Measurements from ENCODE around the gene VAT1L.

Gene VAT1L

GRCh38 chr16:77823067-77823466 is 34.7 kb downstream of the VAT1L start:
- no peak for DNase-seq

GRCh38 chr16:77825196-77825595 is 36.8 kb downstream of the VAT1L start:
- no peak for DNase-seq
- in situ Hi-C loops (cut with MboI; ENCODE audit: low pct_unique_long_range_greater_than_20kb, low sequenced_read_pairs), result no loop called here

More at GRCh38 chr16:77823067-77823466, 34.7 kb downstream of the VAT1L start:
- in situ Hi-C loops (cut with MboI; ENCODE audit: low pct_unique_long_range_greater_than_20kb, low sequenced_read_pairs), result no loop called here

- in situ Hi-C loops (cut with MboI; ENCODE audit: low pct_unique_long_range_greater_than_20kb, low sequenced_read_pairs), result no loop called here
- no peak for DNase-seq
Observed at GRCh38 chr16:77827032-77827431, 38.7 kb downstream of the VAT1L start.

- DNase-seq, result peak; percentile 0
- in situ Hi-C loops (cut with MboI; ENCODE audit: low pct_unique_long_range_greater_than_20kb, low sequenced_read_pairs), result no loop called here
Observed at GRCh38 chr16:77833921-77834634, 45.7 kb downstream of the VAT1L start.

- in situ Hi-C loops (cut with MboI; ENCODE audit: low pct_unique_long_range_greater_than_20kb, low sequenced_read_pairs), result no loop called here
- DNase-seq, result no peak
Observed at GRCh38 chr16:77834635-77835540, 46.5 kb downstream of the VAT1L start.

GRCh38 chr16:77836801-77837200 is 48.4 kb downstream of the VAT1L start:
- DNase-seq, result no peak
- in situ Hi-C loops (cut with MboI; ENCODE audit: low pct_unique_long_range_greater_than_20kb, low sequenced_read_pairs), result no loop called here

- DNase-seq, result no peak
- in situ Hi-C loops (cut with MboI; ENCODE audit: low pct_unique_long_range_greater_than_20kb, low sequenced_read_pairs), result no loop called here
Observed at GRCh38 chr16:77838597-77839255, 50.4 kb downstream of the VAT1L start.

GRCh38 chr16:77840093-77840492 is 51.7 kb downstream of the VAT1L start:
- in situ Hi-C loops (cut with MboI; ENCODE audit: low pct_unique_long_range_greater_than_20kb, low sequenced_read_pairs), result no loop called here
- DNase-seq, result no peak

GRCh38 chr16:77840673-77841501 is 52.5 kb downstream of the VAT1L start:
- in situ Hi-C loops (cut with MboI; ENCODE audit: low pct_unique_long_range_greater_than_20kb, low sequenced_read_pairs), result no loop called here
- DNase-seq, result no peak

- DNase-seq, result no peak
- in situ Hi-C loops (cut with MboI; ENCODE audit: low pct_unique_long_range_greater_than_20kb, low sequenced_read_pairs), result no loop called here
Observed at GRCh38 chr16:77841502-77841763, 53.1 kb downstream of the VAT1L start.

- in situ Hi-C loops (cut with MboI; ENCODE audit: low pct_unique_long_range_greater_than_20kb, low sequenced_read_pairs), result no loop called here
Observed at GRCh38 chr16:77842468-77842867, 54.1 kb downstream of the VAT1L start.

GRCh38 chr16:77843405-77843804 is 55.0 kb downstream of the VAT1L start:
- no peak for DNase-seq
- in situ Hi-C loops (cut with MboI; ENCODE audit: low pct_unique_long_range_greater_than_20kb, low sequenced_read_pairs), result no loop called here

More at GRCh38 chr16:77842468-77842867, 54.1 kb downstream of the VAT1L start:
- DNase-seq, result no peak

GRCh38 chr16:77844801-77845200 is 56.4 kb downstream of the VAT1L start:
- no peak for DNase-seq
- in situ Hi-C loops (cut with MboI; ENCODE audit: low pct_unique_long_range_greater_than_20kb, low sequenced_read_pairs), result no loop called here

GRCh38 chr16:77849646-77850258 is 61.4 kb downstream of the VAT1L start:
- in situ Hi-C loops (cut with MboI; ENCODE audit: low pct_unique_long_range_greater_than_20kb, low sequenced_read_pairs), result no loop called here

GRCh38 chr16:77850636-77851333 is 62.4 kb downstream of the VAT1L start:
- in situ Hi-C loops (cut with MboI; ENCODE audit: low pct_unique_long_range_greater_than_20kb, low sequenced_read_pairs), result no loop called here
- DNase-seq, result no peak

More at GRCh38 chr16:77849646-77850258, 61.4 kb downstream of the VAT1L start:
- no peak for DNase-seq

GRCh38 chr16:77853161-77853560 is 64.8 kb downstream of the VAT1L start:
- in situ Hi-C loops (cut with MboI; ENCODE audit: low pct_unique_long_range_greater_than_20kb, low sequenced_read_pairs), result no loop called here
- peak; percentile 27 for DNase-seq

GRCh38 chr16:77856438-77857160 is 68.2 kb downstream of the VAT1L start:
- in situ Hi-C loops (cut with MboI; ENCODE audit: low pct_unique_long_range_greater_than_20kb, low sequenced_read_pairs), result no loop called here
- no peak for DNase-seq

GRCh38 chr16:77858060-77858459 is 69.7 kb downstream of the VAT1L start:
- in situ Hi-C loops (cut with MboI; ENCODE audit: low pct_unique_long_range_greater_than_20kb, low sequenced_read_pairs), result no loop called here
- DNase-seq, result no peak
